Stimulated activated naive CD8-positive, alpha-beta T cell treated with anti-CD3 and anti-CD28 coated beads, Interleukin-15, amount 100 ng/mL, for 72 hours (primary cell): ENCODE measurements around the gene GOLGA3.
"Not testable (repeated sequence)": the region's sequence is repeated elsewhere in the genome, so short reads cannot be mapped to it uniquely, and the experiment has no call there.

ENCODE experiments used
- ATAC-seq: fragments of 150-1000 bp; cut with Tn5 transposase; 2 replicates; pipeline ENCODE4 v1.10.0; 2021; ENCODE audit warnings: mild to moderate bottlenecking, moderate library complexity
- DNase-seq, 2 donors: peaks; one replicate each; pipeline ENCODE4 v3.0.0; 2021 to 2022
- H3K27ac Mint-ChIP-seq, 2 donors: one replicate each; pipeline ENCODE4 v1.8.0; 2022; ENCODE audit warnings: mild to moderate bottlenecking in 2 of 2, mixed read lengths in 2 of 2, moderate library complexity in 2 of 2
- H3K27me3 Mint-ChIP-seq: one replicate; pipeline ENCODE4 v1.8.0; 2022; ENCODE audit warnings: mixed read lengths
- H3K4me1 Mint-ChIP-seq: one replicate; pipeline ENCODE4 v1.8.0; 2022; ENCODE audit warnings: mild to moderate bottlenecking, mixed read lengths
- H3K4me3 Mint-ChIP-seq, 2 donors: one replicate each; pipeline ENCODE4 v1.8.0; 2022; ENCODE audit warnings: mild to moderate bottlenecking in 2 of 2, mixed read lengths in 2 of 2, moderate library complexity in 1 of 2
- H3K9me3 Mint-ChIP-seq, 2 donors: one replicate each; pipeline ENCODE4 v1.8.0; 2022; ENCODE audit warnings: mixed read lengths in 2 of 2

The GOLGA3 gene

GRCh38 chr12:132779781-132780353, 48.8 kb downstream of the GOLGA3 start:
- H3K9me3 Mint-ChIP-seq = no peaks in the 10 kb centered on the region

GRCh38 chr12:132777614-132778013, 51.1 kb downstream of the GOLGA3 start:
- ATAC-seq (no peak), DNase-seq (no peak)
- Mint-ChIP-seq H3K4me3 (no peak overlapping the region), H3K9me3 (no peaks in the 10 kb centered on the region), H3K27ac (no peak overlapping the region), H3K27me3 (no peaks in the 10 kb centered on the region), H3K4me1 (peaks cover 23% of the 10 kb centered on the region)

More at GRCh38 chr12:132779781-132780353, 48.8 kb downstream of the GOLGA3 start:
- Mint-ChIP-seq H3K27me3 (no peaks in the 10 kb centered on the region), H3K27ac (peak overlapping the region in 1 of 2 donors; percentile 9), H3K4me1 (peaks cover under 1% of the 10 kb centered on the region), H3K4me3 (no peak overlapping the region)
- no peak for DNase-seq
- ATAC-seq = peak; percentile 45

- H3K27ac Mint-ChIP-seq = peak overlapping the region in 1 of 2 donors; percentile 69
- no peak for DNase-seq
Measured at GRCh38 chr12:132776816-132777568, 51.7 kb downstream of the GOLGA3 start.

DNA sequence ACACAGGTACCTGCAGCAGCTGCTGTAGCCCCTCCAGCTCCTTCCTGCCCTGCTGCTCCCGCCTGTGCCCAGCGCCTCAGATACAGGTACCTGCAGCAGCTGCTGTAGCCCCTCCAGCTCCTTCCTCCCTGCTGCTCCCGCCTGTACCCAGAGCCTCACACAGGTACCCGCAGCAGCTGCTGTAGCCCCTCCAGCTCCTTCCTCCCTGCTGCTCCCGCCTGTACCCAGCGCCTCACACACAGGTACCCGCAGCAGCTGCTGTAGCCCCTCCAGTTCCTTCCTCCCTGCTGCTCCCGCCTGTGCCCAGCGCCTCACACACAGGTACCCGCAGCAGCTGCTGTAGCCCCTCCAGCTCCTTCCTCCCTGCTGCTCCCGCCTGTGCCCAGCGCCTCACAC, 52.4 kb downstream of the GOLGA3 start:
- H3K9me3 Mint-ChIP-seq, H3K27me3 Mint-ChIP-seq, ATAC-seq, DNase-seq, H3K4me3 Mint-ChIP-seq: not testable (repeated sequence)
- Mint-ChIP-seq H3K4me1 (peaks cover 35% of the 10 kb centered on the region), H3K27ac (peak overlapping the region in 1 of 2 donors; percentile 91)

More at GRCh38 chr12:132776816-132777568, 51.7 kb downstream of the GOLGA3 start:
- Mint-ChIP-seq H3K4me3 (no peak overlapping the region), H3K4me1 (peaks cover 28% of the 10 kb centered on the region), H3K9me3 (no peaks in the 10 kb centered on the region), H3K27me3 (no peaks in the 10 kb centered on the region)
- ATAC-seq = no peak

DNA sequence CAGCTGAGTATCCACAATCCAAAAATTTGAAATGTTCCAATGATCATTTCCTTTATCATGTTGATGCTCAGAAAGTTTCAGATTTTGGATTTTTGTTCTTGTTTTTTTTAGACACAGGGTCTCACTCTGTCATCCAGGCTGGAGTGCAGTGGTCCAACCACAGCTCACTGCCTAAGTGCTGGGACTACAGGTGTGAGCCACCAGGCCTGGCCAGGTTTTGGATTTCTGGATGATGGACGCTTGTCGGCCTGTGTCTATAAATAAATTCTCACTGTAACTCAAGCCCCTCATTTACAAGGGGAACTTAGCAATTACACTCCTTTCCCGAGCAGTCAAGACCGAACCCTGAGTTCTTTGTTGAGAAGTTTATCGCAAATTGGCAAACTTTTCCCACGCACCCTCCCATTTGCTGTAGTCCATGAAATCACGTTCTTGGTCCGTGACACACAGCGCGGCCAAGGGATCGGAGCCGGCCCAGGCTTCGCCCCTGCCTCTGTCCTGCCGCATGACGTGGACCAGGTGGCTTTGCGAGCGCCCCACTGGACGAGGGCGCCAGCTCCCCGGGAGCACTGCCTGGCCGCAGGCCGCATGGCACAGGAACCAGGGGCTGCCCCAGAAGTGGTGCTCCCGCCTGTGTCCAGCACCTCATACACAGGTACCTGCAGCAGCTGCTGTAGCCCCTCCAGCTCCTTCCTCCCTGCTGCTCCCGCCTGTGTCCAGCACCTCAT, 53.0 kb downstream of the GOLGA3 start:
- Mint-ChIP-seq H3K27ac (no peak overlapping the region), H3K4me3 (no peak overlapping the region), H3K4me1 (peaks cover 41% of the 10 kb centered on the region), H3K9me3 (no peaks in the 10 kb centered on the region), H3K27me3 (no peaks in the 10 kb centered on the region)
- no peak for ATAC-seq
- no peak for DNase-seq

DNA sequence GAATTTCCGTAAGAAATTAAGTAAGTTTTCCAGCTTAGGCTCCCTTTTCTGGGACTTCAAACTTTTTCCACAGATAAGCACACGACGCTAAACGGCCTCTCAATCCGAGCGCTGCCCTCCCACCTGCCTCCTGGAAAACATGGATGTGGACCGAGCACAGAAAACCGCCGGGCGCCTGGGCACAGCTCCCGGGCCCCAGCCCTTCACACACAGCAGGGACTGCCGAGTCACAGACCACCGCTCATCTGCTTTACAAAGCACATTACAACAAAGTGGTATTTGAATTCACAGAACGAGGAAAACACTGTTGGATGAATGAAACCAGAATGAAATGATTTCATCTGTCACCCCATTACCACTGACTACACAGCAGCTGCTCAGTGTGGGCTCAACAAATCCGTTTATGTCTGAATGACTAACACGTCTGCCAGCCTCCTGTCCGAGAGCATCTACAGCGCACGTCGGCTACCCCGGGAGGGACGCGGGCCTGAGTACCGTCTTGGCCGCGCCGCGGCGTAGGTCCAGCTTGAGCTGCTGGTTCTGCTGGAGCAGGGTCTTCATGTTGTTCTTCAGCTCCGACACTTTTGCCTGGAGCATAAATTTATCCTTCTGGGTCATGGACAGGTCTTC, 53.9 kb downstream of the GOLGA3 start:
- H3K4me3 Mint-ChIP-seq = no peak overlapping the region
- peak overlapping the region in 1 of 2 donors; percentile 82 for H3K27ac Mint-ChIP-seq

GRCh38 chr12:132774159-132774558, 54.5 kb downstream of the GOLGA3 start:
- peaks cover 56% of the 10 kb centered on the region for H3K4me1 Mint-ChIP-seq
- peak overlapping the region in 1 of 2 donors; percentile 65 for H3K27ac Mint-ChIP-seq
- no peak overlapping the region for H3K4me3 Mint-ChIP-seq
- DNase-seq (no peak), ATAC-seq (no peak)
- no peaks in the 10 kb centered on the region for H3K27me3 Mint-ChIP-seq
- no peaks in the 10 kb centered on the region for H3K9me3 Mint-ChIP-seq

More for the DNA sequence above, 53.9 kb downstream of the GOLGA3 start:
- Mint-ChIP-seq H3K9me3 (no peaks in the 10 kb centered on the region), H3K4me1 (peaks cover 50% of the 10 kb centered on the region), H3K27me3 (no peaks in the 10 kb centered on the region)
- DNase-seq (no peak), ATAC-seq (no peak)

GRCh38 chr12:132773077-132773955, 55.4 kb downstream of the GOLGA3 start:
- no peak for DNase-seq

GRCh38 chr12:132772606-132773005, 56.1 kb downstream of the GOLGA3 start:
- H3K4me3 Mint-ChIP-seq = no peak overlapping the region
- no peak for ATAC-seq

More at GRCh38 chr12:132773077-132773955, 55.4 kb downstream of the GOLGA3 start:
- peaks cover 64% of the 10 kb centered on the region for H3K4me1 Mint-ChIP-seq
- no peaks in the 10 kb centered on the region for H3K27me3 Mint-ChIP-seq
- H3K27ac Mint-ChIP-seq = peak overlapping the region; percentile 61 to 65
- peak; percentile 27 for ATAC-seq
- no peaks in the 10 kb centered on the region for H3K9me3 Mint-ChIP-seq
- H3K4me3 Mint-ChIP-seq = no peak overlapping the region

GRCh38 chr12:132771126-132771838, 57.4 kb downstream of the GOLGA3 start:
- H3K9me3 Mint-ChIP-seq = no peaks in the 10 kb centered on the region
- peaks cover 84% of the 10 kb centered on the region for H3K4me1 Mint-ChIP-seq
- ATAC-seq (peak; percentile 77), DNase-seq (peak; percentile 25 to 46)
- H3K4me3 Mint-ChIP-seq = peak overlapping the region; percentile 63 to 74
- no peaks in the 10 kb centered on the region for H3K27me3 Mint-ChIP-seq
- peak overlapping the region; percentile 62 to 74 for H3K27ac Mint-ChIP-seq

More at GRCh38 chr12:132772606-132773005, 56.1 kb downstream of the GOLGA3 start:
- H3K9me3 Mint-ChIP-seq = no peaks in the 10 kb centered on the region
- no peaks in the 10 kb centered on the region for H3K27me3 Mint-ChIP-seq
- H3K27ac Mint-ChIP-seq = peak overlapping the region in 1 of 2 donors; percentile 61
- DNase-seq = no peak
- peaks cover 72% of the 10 kb centered on the region for H3K4me1 Mint-ChIP-seq

GRCh38 chr12:132766380-132767085, 62.1 kb downstream of the GOLGA3 start:
- DNase-seq = no peak
- H3K4me1 Mint-ChIP-seq = peaks cover 69% of the 10 kb centered on the region
- H3K9me3 Mint-ChIP-seq = no peaks in the 10 kb centered on the region
- H3K27ac Mint-ChIP-seq = peak overlapping the region in 1 of 2 donors; percentile 48
- no peaks in the 10 kb centered on the region for H3K27me3 Mint-ChIP-seq
- no peak for ATAC-seq
- H3K4me3 Mint-ChIP-seq = peak overlapping the region in 1 of 2 donors; percentile 42

- Mint-ChIP-seq H3K4me3 (no peak overlapping the region), H3K9me3 (no peaks in the 10 kb centered on the region), H3K4me1 (peaks cover 66% of the 10 kb centered on the region), H3K27me3 (no peaks in the 10 kb centered on the region), H3K27ac (peak overlapping the region in 1 of 2 donors; percentile 40)
- DNase-seq (no peak), ATAC-seq (no peak)
Measured at GRCh38 chr12:132765361-132765760, 63.3 kb downstream of the GOLGA3 start.

DNA sequence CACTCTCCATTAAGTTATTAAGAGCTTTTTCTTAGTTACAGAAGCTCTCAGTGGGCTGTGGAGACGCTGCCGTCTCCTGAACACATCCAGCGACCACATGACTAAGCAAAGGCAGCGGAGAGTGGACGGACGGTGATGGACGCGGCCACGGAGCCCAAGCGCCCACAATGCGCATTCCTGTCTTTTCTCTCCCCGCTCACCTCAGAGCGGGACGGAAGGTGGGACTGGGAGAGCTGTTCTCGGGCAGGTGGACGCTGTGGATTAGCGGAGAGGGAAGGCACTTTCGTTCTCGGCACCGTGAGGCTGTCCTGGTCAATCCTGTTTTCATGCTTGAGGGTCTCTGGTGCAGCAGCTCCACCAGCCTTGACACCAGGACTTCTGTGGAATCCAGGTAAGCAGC, 64.4 kb downstream of the GOLGA3 start:
- Mint-ChIP-seq H3K27me3 (no peaks in the 10 kb centered on the region), H3K4me1 (peaks cover 61% of the 10 kb centered on the region), H3K9me3 (no peaks in the 10 kb centered on the region), H3K27ac (no peak overlapping the region), H3K4me3 (no peak overlapping the region)
- DNase-seq (no peak), ATAC-seq (no peak)
